ENCODE measurements around the gene DBP.
"Not testable (repeated sequence)": the region's sequence is repeated elsewhere in the genome, so short reads cannot be mapped to it uniquely, and the experiment has no call there.

The DBP gene

GRCh38 chr19:48665786-48666185 is 28.6 kb upstream of the DBP start:
- no peak for DNase-seq (ENCODE audit: low read depth)

GRCh38 chr19:48664476-48664875 is 27.3 kb upstream of the DBP start:
- no peak for TF ChIP-seq CTCF (IDR thresholded peaks at IDR 0.05; ENCODE audit: control insufficient read depth, extremely low read depth, insufficient read depth)
- no peak for DNase-seq (ENCODE audit: low read depth)
- H3K4me3 ChIP-seq (ENCODE audit: low read depth, low read length): no peak overlapping the region

More at GRCh38 chr19:48665786-48666185, 28.6 kb upstream of the DBP start:
- H3K4me3 ChIP-seq (ENCODE audit: low read depth, low read length): no peak overlapping the region
- no peak for TF ChIP-seq CTCF (IDR thresholded peaks at IDR 0.05; ENCODE audit: control insufficient read depth, extremely low read depth, insufficient read depth)

GRCh38 chr19:48663667-48664066 is 26.5 kb upstream of the DBP start:
- H3K4me3 ChIP-seq (ENCODE audit: low read depth, low read length): no peak overlapping the region
- no peak for TF ChIP-seq CTCF (IDR thresholded peaks at IDR 0.05; ENCODE audit: control insufficient read depth, extremely low read depth, insufficient read depth)
- DNase-seq (ENCODE audit: low read depth): no peak

GRCh38 chr19:48661711-48662090 is 24.5 kb upstream of the DBP start:
- H3K4me3 ChIP-seq (ENCODE audit: low read depth, low read length): no peak overlapping the region
- DNase-seq (ENCODE audit: low read depth): no peak
- TF ChIP-seq CTCF (IDR thresholded peaks at IDR 0.05; ENCODE audit: control insufficient read depth, extremely low read depth, insufficient read depth): no peak

GRCh38 chr19:48660852-48661710 is 23.9 kb upstream of the DBP start:
- no peak overlapping the region for H3K4me3 ChIP-seq (ENCODE audit: low read depth, low read length)
- TF ChIP-seq CTCF (IDR thresholded peaks at IDR 0.05; ENCODE audit: control insufficient read depth, extremely low read depth, insufficient read depth): no peak
- DNase-seq (ENCODE audit: low read depth): no peak

GRCh38 chr19:48659768-48660167 is 22.6 kb upstream of the DBP start:
- DNase-seq (ENCODE audit: low read depth): no peak
- no peak overlapping the region for H3K4me3 ChIP-seq (ENCODE audit: low read depth, low read length)
- TF ChIP-seq CTCF (IDR thresholded peaks at IDR 0.05; ENCODE audit: control insufficient read depth, extremely low read depth, insufficient read depth): no peak

- no peak for DNase-seq (ENCODE audit: low read depth)
- H3K4me3 ChIP-seq (ENCODE audit: low read depth, low read length): no peak overlapping the region
- TF ChIP-seq CTCF (IDR thresholded peaks at IDR 0.05; ENCODE audit: control insufficient read depth, extremely low read depth, insufficient read depth): no peak
These were observed 21.3 kb upstream of the DBP start for GRCh38 chr19:48658483-48658882.

GRCh38 chr19:48657828-48658227 is 20.6 kb upstream of the DBP start:
- not testable (repeated sequence) for H3K4me3 ChIP-seq (ENCODE audit: low read depth, low read length); DNase-seq (ENCODE audit: low read depth)
